ENCODE results near the gene GATB. TPM values are rescaled to one million over a fixed set of nuclear protein-coding genes. Genes with fewer than 3 reads are reported as not detected.

Gene GATB
- total and polyA plus RNA-seq, 2 donors (not counting 3 experiments of a cell fraction or from before 2014, with no cell fraction given) = 14.4 to 17.7 TPM

DNA sequence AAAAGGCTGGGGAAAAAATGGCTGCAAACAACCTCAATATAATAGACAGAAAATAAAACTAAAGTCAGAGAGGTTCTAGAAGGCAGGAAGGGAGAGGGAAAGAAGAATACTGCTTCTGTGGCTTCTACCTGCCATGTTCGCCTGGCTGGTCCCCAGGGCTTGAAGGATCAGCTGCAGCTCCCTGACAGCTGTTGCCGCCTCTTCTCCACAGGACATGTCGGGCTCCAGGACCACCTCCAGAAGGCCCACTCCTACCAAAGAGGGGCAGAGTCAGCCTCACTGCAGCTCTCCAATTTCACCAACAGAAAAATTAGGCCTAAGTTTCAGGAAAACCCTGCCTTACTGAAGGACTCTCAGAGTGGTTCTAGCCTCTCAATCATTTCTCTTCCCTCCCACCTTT lies 44.9 kb downstream of the GATB start:
- no peak for DNase-seq (ENCODE audit: low read depth, low spot score)
- ChIA-PET POLR2A (no interaction called here), CTCF (no interaction called here)
- no peaks in the 10 kb centered on the region for H3K79me2 ChIP-seq (ENCODE audit: control insufficient read depth, insufficient read depth, low read length)
- TF ChIP-seq, protein P1, sequence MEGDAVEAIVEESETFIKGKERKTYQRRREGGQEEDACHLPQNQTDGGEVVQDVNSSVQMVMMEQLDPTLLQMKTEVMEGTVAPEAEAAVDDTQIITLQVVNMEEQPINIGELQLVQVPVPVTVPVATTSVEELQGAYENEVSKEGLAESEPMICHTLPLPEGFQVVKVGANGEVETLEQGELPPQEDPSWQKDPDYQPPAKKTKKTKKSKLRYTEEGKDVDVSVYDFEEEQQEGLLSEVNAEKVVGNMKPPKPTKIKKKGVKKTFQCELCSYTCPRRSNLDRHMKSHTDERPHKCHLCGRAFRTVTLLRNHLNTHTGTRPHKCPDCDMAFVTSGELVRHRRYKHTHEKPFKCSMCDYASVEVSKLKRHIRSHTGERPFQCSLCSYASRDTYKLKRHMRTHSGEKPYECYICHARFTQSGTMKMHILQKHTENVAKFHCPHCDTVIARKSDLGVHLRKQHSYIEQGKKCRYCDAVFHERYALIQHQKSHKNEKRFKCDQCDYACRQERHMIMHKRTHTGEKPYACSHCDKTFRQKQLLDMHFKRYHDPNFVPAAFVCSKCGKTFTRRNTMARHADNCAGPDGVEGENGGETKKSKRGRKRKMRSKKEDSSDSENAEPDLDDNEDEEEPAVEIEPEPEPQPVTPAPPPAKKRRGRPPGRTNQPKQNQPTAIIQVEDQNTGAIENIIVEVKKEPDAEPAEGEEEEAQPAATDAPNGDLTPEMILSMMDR (IDR thresholded peaks at IDR 0.05; ENCODE audit: extremely low read depth in 1 of 2, insufficient read depth in 1 of 2, low read depth in 1 of 2, low read length in 2 of 2) = no peak
- TF ChIP-seq POLR2AphosphoS5 (IDR thresholded peaks at IDR 0.05; ENCODE audit: insufficient read depth, low read depth, low read length) (no peak), GATA2 (IDR thresholded peaks at IDR 0.05; ENCODE audit: insufficient read depth, insufficient read length, low read depth, low read length) (no peak), EZH2 (IDR thresholded peaks at IDR 0.05; ENCODE audit: borderline replicate concordance, low read depth, low read length, severe bottlenecking) (no peak), MYC (IDR thresholded peaks at IDR 0.05; ENCODE audit: low read depth, low read length) (no peak), JUN (IDR thresholded peaks at IDR 0.05; ENCODE audit: borderline replicate concordance, insufficient read depth, insufficient read length, low read depth) (no peak), POLR2A (IDR thresholded peaks at IDR 0.05; ENCODE audit: low read depth, low read length) (no peak), FOS (IDR thresholded peaks at IDR 0.05; ENCODE audit: borderline replicate concordance, insufficient read depth, low read length) (no peak)
- TF ChIP-seq, protein P2, sequence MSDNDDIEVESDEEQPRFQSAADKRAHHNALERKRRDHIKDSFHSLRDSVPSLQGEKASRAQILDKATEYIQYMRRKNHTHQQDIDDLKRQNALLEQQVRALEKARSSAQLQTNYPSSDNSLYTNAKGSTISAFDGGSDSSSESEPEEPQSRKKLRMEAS (IDR thresholded peaks at IDR 0.05; ENCODE audit: insufficient read depth, insufficient read length) = no peak
- H3K9me1 ChIP-seq (replicated peaks; ENCODE audit: control insufficient read depth, extremely low read depth, insufficient read depth, low read length) = no peaks in the 10 kb centered on the region
- no TSS peak for BruUV-seq (replicated peaks)
- H3K4me2 ChIP-seq (ENCODE audit: insufficient read depth, low read length) = no peak overlapping the region
- no peaks in the 10 kb centered on the region for H4K20me1 ChIP-seq (replicated peaks; ENCODE audit: control insufficient read depth, extremely low read depth, insufficient read depth, low read length)
- intact Hi-C loops (cut with micrococcal nuclease) = no loop called here
- no peak for FAIRE-seq
- H3K4me3 ChIP-seq (replicated peaks in 1 of 3; ENCODE audit: insufficient read depth in 1 of 3, low read depth in 1 of 3, low read length in 3 of 3) = no peak overlapping the region
- H2AFZ ChIP-seq (ENCODE audit: low read depth, low read length) = no peak overlapping the region
- no peaks in the 10 kb centered on the region for H3K4me1 ChIP-seq (ENCODE audit: control insufficient read depth, extremely low read depth, insufficient read depth, low read length)
- H3K9ac ChIP-seq (replicated peaks; ENCODE audit: extremely low read depth, insufficient read depth, low read length) = no peak overlapping the region
- no peaks in the 10 kb centered on the region for H3K9me3 ChIP-seq (replicated peaks; ENCODE audit: control insufficient read depth, insufficient read depth, low read length)
- dilution Hi-C loops (cut with MboI; ENCODE audit: extremely low pct_ligation_motif_present, low sequenced_read_pairs) = no loop called here
- H3K27ac ChIP-seq (ENCODE audit: insufficient read depth, low read depth, low read length) = no peak overlapping the region
- no peaks in the 10 kb centered on the region for H3K27me3 ChIP-seq (ENCODE audit: control insufficient read depth in 2 of 2, insufficient read depth in 2 of 2, low read length in 2 of 2)
- peaks cover 0 to 2% of the 10 kb centered on the region in 2 experiments for H3K36me3 ChIP-seq (ENCODE audit: control insufficient read depth in 2 of 2, extremely low read depth in 1 of 2, insufficient read depth in 2 of 2, low read length in 2 of 2)
